Pancreas (tissue), 10 donors: Measurements from ENCODE around the gene EVPL. TPM values are rescaled to one million over a fixed set of nuclear protein-coding genes. Genes with fewer than 3 reads are reported as not detected.

Experiments used
- ATAC-seq, 4 donors: fragments of 200-7000 bp; cut with Tn5 transposase; one replicate each; pipeline versions ENCODE4 v1.8.0 to v1.9.1; 2020; ENCODE audit warnings: mild to moderate bottlenecking in 4 of 4, moderate library complexity in 4 of 4
- DNase-seq, 6 donors: peaks; one replicate each; pipeline ENCODE4 v3.0.0-alpha.2; 2020
- FAIRE-seq: peaks from 2 replicates; lab custom pipeline; 2012; peaks lifted over from hg19 to GRCh38; lab: Jason Lieb, UNC
- H3K27ac ChIP-seq, 4 donors: fragments of 200-600 bp; sonication (generic); 1 replicate in 3 of 4; 2 replicates in 1 of 4; pipeline versions ENCODE4 v1.5.0 to v1.8.0; 2020
- H3K27me3 ChIP-seq, 4 donors: fragments of 200-600 bp; one replicate each; pipeline ENCODE4 v1.8.0; 2021
- H3K36me3 ChIP-seq, 3 donors: fragments of 200-600 bp; sonication (generic) in 1 of 3; one replicate each; pipeline versions ENCODE4 v1.5.0 to v1.8.0; 2020 to 2021
- H3K4me1 ChIP-seq, 3 donors: fragments of 200-600 bp; one replicate each; pipeline ENCODE4 v1.8.0; 2021
- H3K4me3 ChIP-seq, 4 donors: fragments of 200-600 bp; sonication (generic) in 2 of 4; one replicate each; pipeline versions ENCODE4 v1.5.0 to v1.8.0; 2020 to 2021
- H3K9me3 ChIP-seq, 4 donors: fragments of 200-600 bp; one replicate each; pipeline ENCODE4 v1.8.0; 2021
- CTCF ChIP-seq, 4 donors: fragments of 200-600 bp; sonication (generic) in 3 of 4; IDR thresholded peaks; one replicate each; pipeline versions ENCODE4 v1.5.0 to v1.8.0; 2021; ENCODE audit warnings: antibody characterized with exemption in 4 of 4
- WGBS, 2 donors: extraction: QIAGEN DNeasy Blood & Tissue Kit; methylation state at CpG; one replicate each; pipeline ENCODE4 v1.1.7; 2013; 5-methylcytosine and 5-hydroxymethylcytosine counted together
- intact Hi-C, 3 donors: fragments of 100-400 bp; cut with DNase I; formaldehyde crosslinking; loops; one replicate each; pipeline versions ENCODE4 v1.11.1 to v1.14.2; 2022
- polyA plus RNA-seq, 2 donors: library from polyadenylated mRNA; stranded (reverse); fragments of 200-250 nt; gene quantifications; one replicate each; pipeline ENCODE4 v1.2.3, GENCODE V29; 2013
- total RNA-seq, 6 donors: library from RNA; stranded (reverse); fragmentation: NEBNext Ultra II Directional in 4 of 6; extraction: Animal tissue kit (Norgen Biotek cat#: 25700) in 4 of 6; gene quantifications; one replicate each; pipeline versions ENCODE4 v1.2.1 to v1.2.4, GENCODE V29; 2021 to 2023
- donor health status: healthy with polysubstance abuse.
- donor health status: DM: no; HTN: no; CAD: no; lungs with moderate emphysema.
- donor health status: DM: no; HTN: no; CAD: no.
- donor health status: control.
- donor health status: control.
- donor health status: Bipolar disorder and iron deficiency.
- donor health status: DM: yes; HTN: yes; CAD: no.
- donor health status: DM: no; HTN: no; CAD: no.
- donor health status: DM: no; HTN: no; CAD: no.
- donor health status: DM: yes; HTN: yes; CAD: no.

EVPL gene
- total and polyA plus RNA-seq, 8 donors = 1.3 to 14.6 (median 3.3) TPM

- peaks cover 2 to 68% (median 30%) of the 10 kb centered on the region in 3 donors for H3K36me3 ChIP-seq
These were observed 23.7 kb upstream of the EVPL start for GRCh38 chr17:76050538-76051467.

GRCh38 chr17:76049836-76050537 is 22.9 kb upstream of the EVPL start:
- DNase-seq (no peak), FAIRE-seq (no peak), ATAC-seq (no peak)
- no peaks in the 10 kb centered on the region for H3K9me3 ChIP-seq
- no peak overlapping the region for H3K4me3 ChIP-seq
- peak overlapping the region in 1 of 4 donors; percentile 18 for H3K27ac ChIP-seq
- intact Hi-C loops = no loop called here
- peaks cover 4 to 68% (median 31%) of the 10 kb centered on the region in 3 donors for H3K36me3 ChIP-seq
- WGBS, 2 donors = 90 to 95% methylated on average over 15 of the region's 15 CpGs
- no peak for TF ChIP-seq CTCF (IDR thresholded peaks at IDR 0.05)
- peaks cover 0 to 7% (median 0%) of the 10 kb centered on the region in 3 donors for H3K4me1 ChIP-seq
- no peaks in the 10 kb centered on the region for H3K27me3 ChIP-seq

More at GRCh38 chr17:76050538-76051467, 23.7 kb upstream of the EVPL start:
- DNase-seq = no peak
- Histone ChIP-seq H3K4me3 (no peak overlapping the region), H3K4me1 (peaks cover 0 to 7% (median 0%) of the 10 kb centered on the region in 3 donors), H3K9me3 (no peaks in the 10 kb centered on the region), H3K27me3 (no peaks in the 10 kb centered on the region), H3K27ac (peak overlapping the region in 3 of 4 donors; percentile 7 to 57 (median 18))
- WGBS, 2 donors = 67 to 70% methylated on average over 11 of the region's 11 CpGs
- ATAC-seq = peak in 3 of 4 donors; percentile 45 to 54 (median 47)
- intact Hi-C loops = no loop called here
- no peak for FAIRE-seq
- no peak for TF ChIP-seq CTCF (IDR thresholded peaks at IDR 0.05)

GRCh38 chr17:76049239-76049638 is 22.1 kb upstream of the EVPL start:
- Histone ChIP-seq H3K9me3 (no peaks in the 10 kb centered on the region), H3K4me3 (no peak overlapping the region), H3K36me3 (peaks cover 4 to 70% (median 38%) of the 10 kb centered on the region in 3 donors), H3K4me1 (peaks cover 0 to 7% (median 0%) of the 10 kb centered on the region in 3 donors), H3K27ac (no peak overlapping the region), H3K27me3 (no peaks in the 10 kb centered on the region)
- no peak for DNase-seq
- no peak for FAIRE-seq
- intact Hi-C loops = no loop called here
- ATAC-seq = no peak
- 92% methylated on average over 3 of the region's 3 CpGs for WGBS, 2 donors
- no peak for TF ChIP-seq CTCF (IDR thresholded peaks at IDR 0.05)

- 82 to 85% methylated on average over 9 of the region's 9 CpGs for WGBS, 2 donors
- no peak for DNase-seq
- Histone ChIP-seq H3K9me3 (no peaks in the 10 kb centered on the region), H3K27me3 (no peaks in the 10 kb centered on the region), H3K36me3 (peaks cover 4 to 70% (median 44%) of the 10 kb centered on the region in 3 donors), H3K4me1 (peaks cover 0 to 7% (median 0%) of the 10 kb centered on the region in 3 donors), H3K4me3 (no peak overlapping the region), H3K27ac (no peak overlapping the region)
- no peak for ATAC-seq
- intact Hi-C loops = no loop called here
- TF ChIP-seq CTCF (IDR thresholded peaks at IDR 0.05) = no peak
- no peak for FAIRE-seq
These were observed 21.6 kb upstream of the EVPL start for GRCh38 chr17:76048711-76049110.
